K562 (cell line): ENCODE results near the gene PPP1R16B. TPM values are rescaled to one million over a fixed set of nuclear protein-coding genes. Genes with fewer than 3 reads are reported as not detected.

Experiments used
- BRF1 ChIP-seq: IDR thresholded peaks from 3 replicates; pipeline ENCODE4 v1.6.1; 2011; ENCODE audit warnings: borderline replicate concordance, mild to moderate bottlenecking; ENCODE audit not compliant: insufficient read length; ENCODE audit errors: extremely low read depth
- GABPA ChIP-seq: fragments of 200-800 bp; sonication (Bioruptor generic); conservative IDR thresholded peaks from 2 replicates; pipeline ENCODE4 v1.6.1; 2016; ENCODE audit warnings: low read depth, missing genetic modification characterization, missing compliant biosample characterization
- GATAD2B ChIP-seq: fragments of 450-650 bp; IDR thresholded peaks from 2 replicates; pipeline ENCODE4 v1.6.1; 2017; ENCODE audit warnings: mild to moderate bottlenecking, borderline replicate concordance
- KHSRP ChIP-seq: fragments of 450-650 bp; IDR thresholded peaks from 2 replicates; pipeline ENCODE4 v1.6.1; 2017
- MCM2 ChIP-seq: fragments of 450-650 bp; IDR thresholded peaks from 2 replicates; pipeline ENCODE4 v1.6.1; 2017; ENCODE audit warnings: low read depth, mild to moderate bottlenecking
- MYNN ChIP-seq, 2 experiments: sonication (generic); formaldehyde crosslinking in 1 of 2; IDR thresholded peaks; 2 replicates each; pipeline versions ENCODE4 v1.5.0 to v1.6.1; 2016 to 2020; ENCODE audit warnings: antibody characterized with exemption in 1 of 2, missing genetic modification reagents in 1 of 2
- POLR3G ChIP-seq: IDR thresholded peaks from 2 replicates; pipeline ENCODE4 v1.6.1; 2011; ENCODE audit not compliant: insufficient read length, insufficient replicate concordance; ENCODE audit errors: extremely low read depth
- RBM15 ChIP-seq: fragments of 200-400 bp; formaldehyde crosslinking; IDR thresholded peaks from 2 replicates; pipeline ENCODE4 v1.6.1; 2018; ENCODE audit warnings: mild to moderate bottlenecking, low read length, moderate library complexity; ENCODE audit not compliant: insufficient read depth
- ZBTB43 ChIP-seq: sonication (generic); formaldehyde crosslinking; IDR thresholded peaks from 2 replicates; pipeline ENCODE4 v1.8.0; 2023; ENCODE audit warnings: mild to moderate bottlenecking, missing genetic modification reagents
- ZFP30 ChIP-seq: fragments of 250-450 bp; sonication (Bioruptor Pico); IDR thresholded peaks from 2 replicates; pipeline ENCODE4 v1.8.0; 2022; ENCODE audit warnings: moderate library complexity, mild to moderate bottlenecking, inconsistent platforms, borderline replicate concordance
- ZNF217 ChIP-seq: sonication (generic); formaldehyde crosslinking; IDR thresholded peaks from 2 replicates; pipeline ENCODE4 v1.8.0; 2022; ENCODE audit warnings: mild to moderate bottlenecking, missing genetic modification reagents
- ZNF780A ChIP-seq: fragments of 250-450 bp; sonication (Bioruptor Pico); IDR thresholded peaks from 2 replicates; pipeline ENCODE4 v1.5.0; 2021; ENCODE audit warnings: mild to moderate bottlenecking
- polyA plus RNA-seq, 8 experiments: library from polyadenylated mRNA; depleted of rRNA in 4 of 8; stranded (reverse) in 5 of 8; unstranded in 3 of 8; fragments of >200 nt; fragmentation: Nextera tagmentation in 2 of 8; fragmentation: Illumina TruSeq in 1 of 8; extraction: Ambion mirVana in 2 of 8; extraction: Trizol in 1 of 8; gene quantifications; 2 replicates each; pipeline versions ENCODE4 v1.2.1 to v1.2.3, GENCODE V29; 2011 to 2014; ENCODE audit warnings: inconsistent platforms in 1 of 8, missing spikeins in 1 of 8
- total RNA-seq, 7 experiments: library from RNA; depleted of rRNA in 6 of 7; stranded (reverse); fragments of >200 nt in 6 of 7; fragmentation: Illumina TruSeq in 2 of 7; extraction: Trizol in 2 of 7; gene quantifications; 2 replicates each; pipeline versions ENCODE4 v1.2.1 to v1.2.3, GENCODE V29; 2011 to 2021; ENCODE audit warnings: low replicate concordance in 1 of 7
- TF ChIP-seq, protein P1 (sequence below): IDR thresholded peaks from 2 replicates; pipeline ENCODE4 v1.6.1; 2011; ENCODE audit warnings: borderline replicate concordance, low read depth, mild to moderate bottlenecking, moderate library complexity, low read length; ENCODE audit not compliant: insufficient read depth, poor library complexity, severe bottlenecking
- TF ChIP-seq, protein P2 (sequence below): sonication (generic); formaldehyde crosslinking; IDR thresholded peaks from 2 replicates; pipeline ENCODE4 v1.8.1; 2023; ENCODE audit warnings: mild to moderate bottlenecking, missing genetic modification reagents, moderate library complexity
- TF ChIP-seq, protein P3 (sequence below): fragments of 250-450 bp; sonication (Bioruptor Pico); IDR thresholded peaks from 2 replicates; pipeline ENCODE4 v1.4.0; 2020

The PPP1R16B gene
- total and polyA plus RNA-seq, 9 of the 15 experiments (the other 6 are each of a cell fraction or from before 2014, with no cell fraction given): 1.5 to 11.5 (median 6.8) TPM

GRCh38 chr20:38962044-38962927 is 156.8 kb downstream of the PPP1R16B start, which contains the start of gene DHX35 (continued):
- TF ChIP-seq POLR3G (no peak), RBM15 (no peak), ZBTB43 (CRISPR knock-in tag) (no peak), MYNN (IDR thresholded peaks at IDR 0.05) (no peak; the same call in 1 of the 2 replicates), MYNN (CRISPR knock-in tag; IDR thresholded peaks at IDR 0.05) (no peak), ZFP30 (CRISPR knock-in tag) (no peak), ZNF217 (no peak), KHSRP (no peak), MCM2 (no peak), BRF1 (no peak), GABPA (no peak), ZNF780A (no peak), GATAD2B (no peak)
- TF ChIP-seq, protein P1, sequence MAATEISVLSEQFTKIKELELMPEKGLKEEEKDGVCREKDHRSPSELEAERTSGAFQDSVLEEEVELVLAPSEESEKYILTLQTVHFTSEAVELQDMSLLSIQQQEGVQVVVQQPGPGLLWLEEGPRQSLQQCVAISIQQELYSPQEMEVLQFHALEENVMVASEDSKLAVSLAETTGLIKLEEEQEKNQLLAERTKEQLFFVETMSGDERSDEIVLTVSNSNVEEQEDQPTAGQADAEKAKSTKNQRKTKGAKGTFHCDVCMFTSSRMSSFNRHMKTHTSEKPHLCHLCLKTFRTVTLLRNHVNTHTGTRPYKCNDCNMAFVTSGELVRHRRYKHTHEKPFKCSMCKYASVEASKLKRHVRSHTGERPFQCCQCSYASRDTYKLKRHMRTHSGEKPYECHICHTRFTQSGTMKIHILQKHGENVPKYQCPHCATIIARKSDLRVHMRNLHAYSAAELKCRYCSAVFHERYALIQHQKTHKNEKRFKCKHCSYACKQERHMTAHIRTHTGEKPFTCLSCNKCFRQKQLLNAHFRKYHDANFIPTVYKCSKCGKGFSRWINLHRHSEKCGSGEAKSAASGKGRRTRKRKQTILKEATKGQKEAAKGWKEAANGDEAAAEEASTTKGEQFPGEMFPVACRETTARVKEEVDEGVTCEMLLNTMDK: peak; percentile 83
- TF ChIP-seq, protein P2, sequence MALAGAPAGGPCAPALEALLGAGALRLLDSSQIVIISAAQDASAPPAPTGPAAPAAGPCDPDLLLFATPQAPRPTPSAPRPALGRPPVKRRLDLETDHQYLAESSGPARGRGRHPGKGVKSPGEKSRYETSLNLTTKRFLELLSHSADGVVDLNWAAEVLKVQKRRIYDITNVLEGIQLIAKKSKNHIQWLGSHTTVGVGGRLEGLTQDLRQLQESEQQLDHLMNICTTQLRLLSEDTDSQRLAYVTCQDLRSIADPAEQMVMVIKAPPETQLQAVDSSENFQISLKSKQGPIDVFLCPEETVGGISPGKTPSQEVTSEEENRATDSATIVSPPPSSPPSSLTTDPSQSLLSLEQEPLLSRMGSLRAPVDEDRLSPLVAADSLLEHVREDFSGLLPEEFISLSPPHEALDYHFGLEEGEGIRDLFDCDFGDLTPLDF (CRISPR knock-in tag): peak; percentile 96
- TF ChIP-seq, protein P3, sequence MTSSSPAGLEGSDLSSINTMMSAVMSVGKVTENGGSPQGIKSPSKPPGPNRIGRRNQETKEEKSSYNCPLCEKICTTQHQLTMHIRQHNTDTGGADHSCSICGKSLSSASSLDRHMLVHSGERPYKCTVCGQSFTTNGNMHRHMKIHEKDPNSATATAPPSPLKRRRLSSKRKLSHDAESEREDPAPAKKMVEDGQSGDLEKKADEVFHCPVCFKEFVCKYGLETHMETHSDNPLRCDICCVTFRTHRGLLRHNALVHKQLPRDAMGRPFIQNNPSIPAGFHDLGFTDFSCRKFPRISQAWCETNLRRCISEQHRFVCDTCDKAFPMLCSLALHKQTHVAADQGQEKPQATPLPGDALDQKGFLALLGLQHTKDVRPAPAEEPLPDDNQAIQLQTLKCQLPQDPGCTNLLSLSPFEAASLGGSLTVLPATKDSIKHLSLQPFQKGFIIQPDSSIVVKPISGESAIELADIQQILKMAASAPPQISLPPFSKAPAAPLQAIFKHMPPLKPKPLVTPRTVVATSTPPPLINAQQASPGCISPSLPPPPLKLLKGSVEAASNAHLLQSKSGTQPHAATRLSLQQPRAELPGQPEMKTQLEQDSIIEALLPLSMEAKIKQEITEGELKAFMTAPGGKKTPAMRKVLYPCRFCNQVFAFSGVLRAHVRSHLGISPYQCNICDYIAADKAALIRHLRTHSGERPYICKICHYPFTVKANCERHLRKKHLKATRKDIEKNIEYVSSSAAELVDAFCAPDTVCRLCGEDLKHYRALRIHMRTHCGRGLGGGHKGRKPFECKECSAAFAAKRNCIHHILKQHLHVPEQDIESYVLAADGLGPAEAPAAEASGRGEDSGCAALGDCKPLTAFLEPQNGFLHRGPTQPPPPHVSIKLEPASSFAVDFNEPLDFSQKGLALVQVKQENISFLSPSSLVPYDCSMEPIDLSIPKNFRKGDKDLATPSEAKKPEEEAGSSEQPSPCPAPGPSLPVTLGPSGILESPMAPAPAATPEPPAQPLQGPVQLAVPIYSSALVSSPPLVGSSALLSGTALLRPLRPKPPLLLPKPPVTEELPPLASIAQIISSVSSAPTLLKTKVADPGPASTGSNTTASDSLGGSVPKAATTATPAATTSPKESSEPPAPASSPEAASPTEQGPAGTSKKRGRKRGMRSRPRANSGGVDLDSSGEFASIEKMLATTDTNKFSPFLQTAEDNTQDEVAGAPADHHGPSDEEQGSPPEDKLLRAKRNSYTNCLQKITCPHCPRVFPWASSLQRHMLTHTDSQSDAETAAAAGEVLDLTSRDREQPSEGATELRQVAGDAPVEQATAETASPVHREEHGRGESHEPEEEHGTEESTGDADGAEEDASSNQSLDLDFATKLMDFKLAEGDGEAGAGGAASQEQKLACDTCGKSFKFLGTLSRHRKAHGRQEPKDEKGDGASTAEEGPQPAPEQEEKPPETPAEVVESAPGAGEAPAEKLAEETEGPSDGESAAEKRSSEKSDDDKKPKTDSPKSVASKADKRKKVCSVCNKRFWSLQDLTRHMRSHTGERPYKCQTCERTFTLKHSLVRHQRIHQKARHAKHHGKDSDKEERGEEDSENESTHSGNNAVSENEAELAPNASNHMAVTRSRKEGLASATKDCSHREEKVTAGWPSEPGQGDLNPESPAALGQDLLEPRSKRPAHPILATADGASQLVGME (CRISPR knock-in tag): peak; percentile 94; the same call in 1 of the 2 replicates
